Endothelial cell of umbilical vein (primary cell): Measurements from ENCODE around the gene MYO7B. TPM values are rescaled to one million over a fixed set of nuclear protein-coding genes. Genes with fewer than 3 reads are reported as not detected.

ENCODE experiments used
- BruUV-seq: library from RNA; stranded (reverse); fragments of 400-500 nt; replicated peaks from 2 replicates; lab custom pipeline; 2021; lab: Mats Ljungman, UMichigan
- CTCF ChIA-PET: fragments of 300-600, 350-600 bp; sonication (Branson Sonifier 250); formaldehyde crosslinking; loops from one replicate; lab custom pipeline; 2021; ENCODE audit warnings: antibody characterized with exemption, inconsistent platforms; lab: Charles Lee
- POLR2A ChIA-PET: fragments of 300-600, 350-600 bp; sonication (Branson Sonifier 250); formaldehyde crosslinking; loops from one replicate; lab custom pipeline; 2021; ENCODE audit warnings: antibody characterized with exemption, inconsistent platforms; lab: Charles Lee
- DNase-seq: peaks from one replicate; pipeline ENCODE4 v3.0.0-alpha.2; 2011; ENCODE audit warnings: low read depth, low spot score
- FAIRE-seq: peaks from 2 replicates; lab custom pipeline; 2011; peaks lifted over from hg19 to GRCh38; lab: Jason Lieb, UNC
- H2AFZ ChIP-seq: 2 replicates; pipeline ENCODE4 v1.6.0; 2012; ENCODE audit warnings: low read depth, low read length, control low read depth, inconsistent platforms
- H3K27ac ChIP-seq: 2 replicates; pipeline ENCODE4 v1.5.1; 2011; ENCODE audit warnings: low read depth, mild to moderate bottlenecking, control low read depth, low read length, moderate library complexity; ENCODE audit not compliant: insufficient read depth
- H3K27me3 ChIP-seq, 2 experiments: 2 replicates each; pipeline versions ENCODE4 v1.6.0 to v1.6.1; 2011; ENCODE audit warnings: low read length in 2 of 2, mixed read lengths in 1 of 2; ENCODE audit not compliant: control insufficient read depth in 2 of 2, insufficient read depth in 2 of 2
- H3K36me3 ChIP-seq, 2 experiments: 2 replicates in 1 of 2; 3 replicates in 1 of 2; pipeline ENCODE4 v1.5.1; 2011; ENCODE audit warnings: low read length in 2 of 2, mild to moderate bottlenecking in 1 of 2, moderate library complexity in 1 of 2; ENCODE audit not compliant: control insufficient read depth in 2 of 2, insufficient read depth in 2 of 2; ENCODE audit errors: extremely low read depth in 1 of 2
- H3K4me1 ChIP-seq: 3 replicates; pipeline ENCODE4 v1.5.1; 2011; ENCODE audit warnings: mild to moderate bottlenecking, low read length; ENCODE audit not compliant: control insufficient read depth, insufficient read depth; ENCODE audit errors: extremely low read depth
- H3K4me2 ChIP-seq: 2 replicates; pipeline ENCODE4 v1.6.1; 2011; ENCODE audit warnings: low read length, control low read depth, mixed read lengths; ENCODE audit not compliant: insufficient read depth
- H3K4me3 ChIP-seq, 3 experiments: fragments of 200-600 bp in 1 of 3; sonication (generic), shearing (Covaris generic) in 1 of 3; replicated peaks in 1 of 3; 2 replicates each; pipeline ENCODE4 v1.5.1; 2011 to 2016; ENCODE audit warnings: control low read depth in 3 of 3, low read length in 3 of 3, mild to moderate bottlenecking in 2 of 3, inconsistent platforms in 1 of 3, low read depth in 1 of 3, moderate library complexity in 1 of 3; ENCODE audit not compliant: insufficient read depth in 1 of 3
- H3K79me2 ChIP-seq: 2 replicates; pipeline ENCODE4 v1.6.0; 2012; ENCODE audit warnings: low read length, inconsistent platforms; ENCODE audit not compliant: control insufficient read depth, insufficient read depth
- H3K9ac ChIP-seq: replicated peaks from 2 replicates; pipeline ENCODE3; 2011; ENCODE audit warnings: low read length, control low read depth; ENCODE audit not compliant: insufficient read depth; ENCODE audit errors: extremely low read depth
- H3K9me1 ChIP-seq: replicated peaks from 3 replicates; pipeline ENCODE4 v1.6.0; 2011; ENCODE audit warnings: mild to moderate bottlenecking, low read length; ENCODE audit not compliant: control insufficient read depth, insufficient read depth; ENCODE audit errors: extremely low read depth
- H3K9me3 ChIP-seq: replicated peaks from 2 replicates; pipeline ENCODE4 v1.5.1; 2012; ENCODE audit warnings: low read length, inconsistent platforms; ENCODE audit not compliant: control insufficient read depth, insufficient read depth
- H4K20me1 ChIP-seq: replicated peaks from 2 replicates; pipeline ENCODE3; 2011; ENCODE audit warnings: mild to moderate bottlenecking, low read length; ENCODE audit not compliant: control insufficient read depth, insufficient read depth; ENCODE audit errors: extremely low read depth
- CTCF ChIP-seq, 2 donors: IDR thresholded peaks; 1 replicate in 1 of 2; 2 replicates in 1 of 2; pipeline ENCODE4 v1.5.1; 2011; ENCODE audit warnings: low read length in 2 of 2, mild to moderate bottlenecking in 2 of 2, moderate library complexity in 2 of 2, control low read depth in 1 of 2, inconsistent platforms in 1 of 2, low read depth in 1 of 2; ENCODE audit not compliant: insufficient read depth in 1 of 2; ENCODE audit errors: extremely low read depth in 1 of 2
- EZH2 ChIP-seq: IDR thresholded peaks from 2 replicates; pipeline ENCODE4 v1.6.1; 2012; ENCODE audit warnings: borderline replicate concordance, low read depth, mild to moderate bottlenecking, moderate library complexity, low read length, inconsistent platforms; ENCODE audit not compliant: severe bottlenecking
- FOS ChIP-seq: IDR thresholded peaks from 2 replicates; pipeline ENCODE4 v1.6.1; 2011; ENCODE audit warnings: mild to moderate bottlenecking, low read length, moderate library complexity, borderline replicate concordance; ENCODE audit not compliant: insufficient read depth
- GATA2 ChIP-seq: IDR thresholded peaks from 2 replicates; pipeline ENCODE4 v1.7.0; 2011; ENCODE audit warnings: low read depth, mild to moderate bottlenecking, moderate library complexity, mixed read lengths, low read length; ENCODE audit not compliant: insufficient read length, insufficient read depth
- JUN ChIP-seq: IDR thresholded peaks from 2 replicates; pipeline ENCODE4 v1.6.1; 2011; ENCODE audit warnings: borderline replicate concordance, low read depth; ENCODE audit not compliant: insufficient read length, insufficient read depth
- MYC ChIP-seq: IDR thresholded peaks from one replicate; pipeline ENCODE4 v1.6.1; 2011; ENCODE audit warnings: mild to moderate bottlenecking, low read depth, low read length
- POLR2A ChIP-seq: IDR thresholded peaks from 2 replicates; pipeline ENCODE4 v1.6.1; 2012; ENCODE audit warnings: low read depth, mild to moderate bottlenecking, control low read depth, low read length
- POLR2AphosphoS5 ChIP-seq: IDR thresholded peaks from 2 replicates; pipeline ENCODE4 v1.6.1; 2012; ENCODE audit warnings: low read depth, mild to moderate bottlenecking, control low read depth, low read length, moderate library complexity; ENCODE audit not compliant: insufficient read depth
- dilution Hi-C: fragments of 300-500 bp; cut with MboI; formaldehyde crosslinking; loops from one replicate; pipeline ENCODE4 v1.15.0; 2019; ENCODE audit warnings: low sequenced_read_pairs; ENCODE audit not compliant: extremely low pct_ligation_motif_present
- intact Hi-C: fragments of 100-400 bp; cut with micrococcal nuclease; formaldehyde crosslinking; loops from one replicate; pipeline ENCODE4 v1.10.0; 2022
- polyA plus RNA-seq, 4 experiments: library from polyadenylated mRNA; depleted of rRNA in 3 of 4; stranded (reverse) in 3 of 4; unstranded in 1 of 4; fragments of >200 nt; gene quantifications; 2 replicates each; pipeline versions ENCODE4 v1.2.1 to v1.2.3, GENCODE V29; 2011 to 2012; ENCODE audit warnings: missing spikeins in 1 of 4
- total RNA-seq: library from RNA; stranded (reverse); gene quantifications from 2 replicates; pipeline ENCODE4 v1.2.3, GENCODE V29; 2021
- TF ChIP-seq, protein P1 (sequence below): IDR thresholded peaks from 2 replicates; pipeline ENCODE4 v1.6.1; 2011; ENCODE audit not compliant: insufficient read depth, insufficient read length

Gene MYO7B
- total and polyA plus RNA-seq, 2 donors (not counting 3 experiments of a cell fraction or from before 2014, with no cell fraction given): 0.17 TPM; not detected in 1

- Histone ChIP-seq H3K36me3 (no peaks in the 10 kb centered on the region), H3K9ac (no peak overlapping the region), H3K79me2 (no peaks in the 10 kb centered on the region), H3K4me2 (no peak overlapping the region), H4K20me1 (no peaks in the 10 kb centered on the region), H3K9me3 (no peaks in the 10 kb centered on the region), H3K27ac (no peak overlapping the region), H3K9me1 (no peaks in the 10 kb centered on the region), H2AFZ (no peak overlapping the region), H3K4me3 (no peak overlapping the region), H3K4me1 (no peaks in the 10 kb centered on the region), H3K27me3 (peaks cover 0 to 2% of the 10 kb centered on the region in 2 experiments)
- intact Hi-C loops (loop anchor here (2.0 to 10.0 kb wide), 3 partner anchors 113 to 265 kb away; partner anchors contain the start of genes POLR2D and WDR33), dilution Hi-C loops (no loop called here)
- TF ChIP-seq CTCF (IDR thresholded peaks at IDR 0.05; ENCODE audit: extremely low read depth in 1 of 2, insufficient read depth in 1 of 2, low read depth in 1 of 2, low read length in 2 of 2) (no peak), FOS (no peak), GATA2 (no peak), POLR2A (no peak), EZH2 (no peak), POLR2AphosphoS5 (no peak), MYC (no peak), JUN (no peak)
- TF ChIP-seq, protein P1, sequence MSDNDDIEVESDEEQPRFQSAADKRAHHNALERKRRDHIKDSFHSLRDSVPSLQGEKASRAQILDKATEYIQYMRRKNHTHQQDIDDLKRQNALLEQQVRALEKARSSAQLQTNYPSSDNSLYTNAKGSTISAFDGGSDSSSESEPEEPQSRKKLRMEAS: no peak
- ChIA-PET CTCF (interaction anchor here (2.3 to 6.2 kb wide), 5 partner anchors 11 to 106 kb away, joined by 61 to 424 read pairs (median 151); partner anchors contain the start of gene LIMS2), POLR2A (no interaction called here)
- no TSS peak for BruUV-seq
- DNase-seq: no peak
- no peak for FAIRE-seq
These were observed 54.4 kb downstream of the MYO7B start for GRCh38 chr2:127589841-127590240.
